T-helper 2 cell treated with Interferon-gamma antibody and Interleukin-4, amounts not matched to agents 100 ng/mL and 5 ng/mL, for 36 hours (primary cell): ENCODE data around the gene GCNT2. TPM values are rescaled to one million over a fixed set of nuclear protein-coding genes. Genes with fewer than 3 reads are reported as not detected.
"Not testable (repeated sequence)": the region's sequence is repeated elsewhere in the genome, so short reads cannot be mapped to it uniquely, and the experiment has no call there.

Experiments used
- intact Hi-C: fragments of 100-400 bp; cut with micrococcal nuclease; formaldehyde crosslinking; loops from one replicate; pipeline ENCODE4 v1.15.1; 2023
- total RNA-seq: library from RNA; stranded (reverse); gene quantifications from 2 replicates; pipeline ENCODE4 v1.2.3, GENCODE V29; 2022

Gene GCNT2
- total RNA-seq, 1 donor from 2014 or later, result 3.6 TPM

- intact Hi-C loops, result no loop called here
Measured at GRCh38 chr6:10609038-10609437, 87.9 kb downstream of the GCNT2 start.

GRCh38 chr6:10610289-10610688, 89.1 kb downstream of the GCNT2 start:
- intact Hi-C loops, result no loop called here

GRCh38 chr6:10612161-10612560, 91.0 kb downstream of the GCNT2 start:
- intact Hi-C loops, result no loop called here

- intact Hi-C loops, result no loop called here
Measured at GRCh38 chr6:10613077-10613476, 91.9 kb downstream of the GCNT2 start.

- intact Hi-C loops, result no loop called here
Measured at GRCh38 chr6:10613723-10614122, 92.6 kb downstream of the GCNT2 start.

- intact Hi-C loops, result no loop called here
Measured at GRCh38 chr6:10615675-10616074, 94.5 kb downstream of the GCNT2 start.

- intact Hi-C loops, result not testable (repeated sequence)
Measured at GRCh38 chr6:10616266-10616665, 95.1 kb downstream of the GCNT2 start.

GRCh38 chr6:10617008-10617696, 96.0 kb downstream of the GCNT2 start:
- intact Hi-C loops, result no loop called here

GRCh38 chr6:10618409-10618808, 97.3 kb downstream of the GCNT2 start:
- intact Hi-C loops, result no loop called here

GRCh38 chr6:10621213-10621612, 100.1 kb downstream of the GCNT2 start:
- intact Hi-C loops, result no loop called here

- intact Hi-C loops, result no loop called here
Measured at GRCh38 chr6:10621847-10622246, 100.7 kb downstream of the GCNT2 start.

- intact Hi-C loops, result no loop called here
Measured at GRCh38 chr6:10624836-10625235, 103.7 kb downstream of the GCNT2 start.

- intact Hi-C loops, result no loop called here
Measured at GRCh38 chr6:10626154-10626741, 105.1 kb downstream of the GCNT2 start.

- intact Hi-C loops, result no loop called here
Measured at GRCh38 chr6:10627800-10628199, 106.6 kb downstream of the GCNT2 start.

- intact Hi-C loops, result no loop called here
Measured at GRCh38 chr6:10630178-10630577, 109.0 kb downstream of the GCNT2 start.

GRCh38 chr6:10633216-10633615, 112.1 kb downstream of the GCNT2 start:
- intact Hi-C loops, result no loop called here

- intact Hi-C loops, result no loop called here
Measured at GRCh38 chr6:10640412-10640811, 119.3 kb downstream of the GCNT2 start.

- intact Hi-C loops, result no loop called here
Measured at GRCh38 chr6:10641528-10641927, 120.4 kb downstream of the GCNT2 start.

GRCh38 chr6:10643201-10643651, 122.1 kb downstream of the GCNT2 start:
- intact Hi-C loops, result no loop called here

- intact Hi-C loops, result no loop called here
Measured at GRCh38 chr6:10644225-10644624, 123.1 kb downstream of the GCNT2 start.

- intact Hi-C loops, result no loop called here
Measured at GRCh38 chr6:10655508-10656055, 134.4 kb downstream of the GCNT2 start.

GRCh38 chr6:10658910-10659698, 138.0 kb downstream of the GCNT2 start:
- intact Hi-C loops, result no loop called here
